ENCODE data around the gene TSPAN9. TPM values are rescaled to one million over a fixed set of nuclear protein-coding genes. Genes with fewer than 3 reads are reported as not detected.

TSPAN9 gene
- total RNA-seq, 1 donor from 2014 or later = 30.4 TPM

GRCh38 chr12:3250576-3250975 lies 173.4 kb downstream of the TSPAN9 start:
- no peak overlapping the region for H3K4me3 Mint-ChIP-seq (ENCODE audit: low read depth)
- peaks cover 3% of the 10 kb centered on the region for H3K36me3 Mint-ChIP-seq (ENCODE audit: insufficient read depth)
- no peaks in the 10 kb centered on the region for H3K9me3 Mint-ChIP-seq (ENCODE audit: low read depth)
- no peaks in the 10 kb centered on the region for H3K27me3 Mint-ChIP-seq
- no peak for DNase-seq (ENCODE audit: low spot score, unreplicated experiment)
- TF ChIP-seq CTCF (IDR thresholded peaks at IDR 0.05; ENCODE audit: unreplicated experiment) = no peak
- H3K27ac Mint-ChIP-seq = no peak overlapping the region
- peaks cover 1% of the 10 kb centered on the region for H3K4me1 Mint-ChIP-seq (ENCODE audit: low read depth)

GRCh38 chr12:3251067-3251466 lies 173.9 kb downstream of the TSPAN9 start:
- DNase-seq (ENCODE audit: low spot score, unreplicated experiment) = no peak
- Mint-ChIP-seq H3K4me1 (ENCODE audit: low read depth) (peaks cover 1% of the 10 kb centered on the region), H3K9me3 (ENCODE audit: low read depth) (no peaks in the 10 kb centered on the region), H3K36me3 (ENCODE audit: insufficient read depth) (peaks cover 1% of the 10 kb centered on the region), H3K27me3 (no peaks in the 10 kb centered on the region), H3K4me3 (ENCODE audit: low read depth) (no peak overlapping the region), H3K27ac (no peak overlapping the region)
- TF ChIP-seq CTCF (IDR thresholded peaks at IDR 0.05; ENCODE audit: unreplicated experiment) = no peak

- Mint-ChIP-seq H3K27ac (no peak overlapping the region), H3K36me3 (ENCODE audit: insufficient read depth) (peaks cover 1% of the 10 kb centered on the region), H3K9me3 (ENCODE audit: low read depth) (no peaks in the 10 kb centered on the region), H3K4me3 (ENCODE audit: low read depth) (no peak overlapping the region), H3K27me3 (no peaks in the 10 kb centered on the region), H3K4me1 (ENCODE audit: low read depth) (peaks cover 1% of the 10 kb centered on the region)
- no peak for DNase-seq (ENCODE audit: low spot score, unreplicated experiment)
- no peak for TF ChIP-seq CTCF (IDR thresholded peaks at IDR 0.05; ENCODE audit: unreplicated experiment)
Measured at GRCh38 chr12:3251691-3252090, 174.5 kb downstream of the TSPAN9 start.

DNA sequence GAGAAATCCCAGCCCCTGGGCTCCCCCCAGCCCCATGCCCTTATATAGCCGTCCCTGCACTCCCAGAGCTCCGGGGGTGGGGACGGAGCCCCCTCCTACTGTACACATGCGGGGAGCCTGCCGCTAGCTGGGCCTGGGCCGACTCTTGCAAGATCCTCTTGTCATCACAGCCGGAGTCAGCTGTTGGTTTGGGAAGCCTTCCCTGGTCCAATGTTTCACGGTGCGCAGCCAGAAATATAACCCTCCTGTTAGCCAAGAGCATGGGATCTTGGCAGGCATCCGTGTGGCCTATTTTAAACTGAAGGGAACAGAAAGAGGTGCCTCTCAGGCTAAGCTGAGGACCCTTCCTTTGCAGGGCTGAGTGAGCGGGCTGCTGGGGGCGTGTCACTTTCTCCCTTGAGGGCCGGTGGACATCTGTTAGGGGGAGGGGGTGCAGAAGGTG lies 175.3 kb downstream of the TSPAN9 start:
- Mint-ChIP-seq H3K27ac (no peak overlapping the region), H3K4me1 (ENCODE audit: low read depth) (peaks cover 1% of the 10 kb centered on the region)

GRCh38 chr12:3253682-3254275 lies 176.6 kb downstream of the TSPAN9 start:
- no peak for TF ChIP-seq CTCF (IDR thresholded peaks at IDR 0.05; ENCODE audit: unreplicated experiment)
- no peaks in the 10 kb centered on the region for H3K9me3 Mint-ChIP-seq (ENCODE audit: low read depth)
- no peak overlapping the region for H3K4me3 Mint-ChIP-seq (ENCODE audit: low read depth)
- no peaks in the 10 kb centered on the region for H3K27me3 Mint-ChIP-seq
- peaks cover 1% of the 10 kb centered on the region for H3K36me3 Mint-ChIP-seq (ENCODE audit: insufficient read depth)
- no peak overlapping the region for H3K27ac Mint-ChIP-seq
- DNase-seq (ENCODE audit: low spot score, unreplicated experiment) = no peak
- H3K4me1 Mint-ChIP-seq (ENCODE audit: low read depth) = peaks cover 1% of the 10 kb centered on the region

More for the DNA sequence above, 175.3 kb downstream of the TSPAN9 start:
- Mint-ChIP-seq H3K4me3 (ENCODE audit: low read depth) (no peak overlapping the region), H3K36me3 (ENCODE audit: insufficient read depth) (peaks cover 1% of the 10 kb centered on the region), H3K9me3 (ENCODE audit: low read depth) (no peaks in the 10 kb centered on the region), H3K27me3 (no peaks in the 10 kb centered on the region)
- TF ChIP-seq CTCF (IDR thresholded peaks at IDR 0.05; ENCODE audit: unreplicated experiment) = no peak
- no peak for DNase-seq (ENCODE audit: low spot score, unreplicated experiment)
